SK-MEL-5 (cell line): ENCODE measurements around the gene HEY2. TPM values are rescaled to one million over a fixed set of nuclear protein-coding genes. Genes with fewer than 3 reads are reported as not detected.
A peak's percentile ranks its signal among the peaks of the same experiment; 100 is the strongest.

ENCODE experiments used
- DNase-seq: peaks from one replicate; pipeline ENCODE4 v3.0.0-alpha.2; 2016; ENCODE audit warnings: low read depth, low spot score
- in situ Hi-C: cut with HindIII; loops from 2 replicates; pipeline ENCODE4 v1.10.0; 2016; ENCODE audit warnings: low sequenced_read_pairs, high pct_unique_total_duplicates, low pct_unique_long_range_greater_than_20kb
- total RNA-seq: library from RNA; depleted of rRNA; stranded (reverse); fragments of >200 nt; shearing (Covaris generic); gene quantifications from 2 replicates; pipeline ENCODE4 v1.2.3, GENCODE V29; 2014

Gene HEY2
- total RNA-seq, 1 experiment from 2014 or later, result 8.5 TPM

- in situ Hi-C loops, result no loop called here
- DNase-seq, result peak; percentile 62
These were observed 40.3 kb downstream of the HEY2 start for GRCh38 chr6:125789576-125790357.

- in situ Hi-C loops, result no loop called here
- peak; percentile 67 for DNase-seq
These were observed 41.1 kb downstream of the HEY2 start, which contains the start of gene NCOA7 for GRCh38 chr6:125790358-125791150. NCOA7 (plus strand) TSS chr6:125790960; CDS start chr6:125815355, 24,395 bp downstream.

- peak; percentile 57 for DNase-seq
- in situ Hi-C loops, result no loop called here
These were observed 41.9 kb downstream of the HEY2 start for GRCh38 chr6:125791151-125791819.

- in situ Hi-C loops, result no loop called here
These were observed 42.4 kb downstream of the HEY2 start for GRCh38 chr6:125791820-125792165.

GRCh38 chr6:125792172-125792571 lies 42.7 kb downstream of the HEY2 start:
- in situ Hi-C loops, result no loop called here
- no peak for DNase-seq

More at GRCh38 chr6:125791820-125792165, 42.4 kb downstream of the HEY2 start:
- no peak for DNase-seq

- in situ Hi-C loops, result no loop called here
- DNase-seq, result no peak
These were observed 43.2 kb downstream of the HEY2 start for GRCh38 chr6:125792680-125793079.

- DNase-seq, result no peak
- in situ Hi-C loops, result no loop called here
These were observed 43.8 kb downstream of the HEY2 start for GRCh38 chr6:125793280-125793679.

GRCh38 chr6:125793863-125794262 lies 44.4 kb downstream of the HEY2 start:
- no peak for DNase-seq
- in situ Hi-C loops, result no loop called here

- in situ Hi-C loops, result no loop called here
- no peak for DNase-seq
These were observed 45.1 kb downstream of the HEY2 start for GRCh38 chr6:125794342-125795137.

- in situ Hi-C loops, result no loop called here
- no peak for DNase-seq
These were observed 45.9 kb downstream of the HEY2 start for GRCh38 chr6:125795301-125795700.

- DNase-seq, result no peak
- in situ Hi-C loops, result no loop called here
These were observed 47.9 kb downstream of the HEY2 start for GRCh38 chr6:125797120-125797885.

GRCh38 chr6:125797886-125798444 lies 48.5 kb downstream of the HEY2 start:
- in situ Hi-C loops, result no loop called here
- no peak for DNase-seq

- in situ Hi-C loops, result no loop called here
- no peak for DNase-seq
These were observed 49.5 kb downstream of the HEY2 start for GRCh38 chr6:125798734-125799508.

- no peak for DNase-seq
- in situ Hi-C loops, result no loop called here
These were observed 53.0 kb downstream of the HEY2 start for GRCh38 chr6:125802383-125802782.

- in situ Hi-C loops, result no loop called here
- DNase-seq, result no peak
These were observed 53.5 kb downstream of the HEY2 start for GRCh38 chr6:125802943-125803377.

GRCh38 chr6:125804264-125804663 lies 54.8 kb downstream of the HEY2 start:
- no peak for DNase-seq
- in situ Hi-C loops, result no loop called here
